ENCODE data around the gene TMEM25.

GRCh38 chr11:118574636-118575035, 43.6 kb downstream of the TMEM25 start:
- no peak for TF ChIP-seq POLR2AphosphoS5 (IDR thresholded peaks at IDR 0.05)
- no peak for TF ChIP-seq CTCF (IDR thresholded peaks at IDR 0.05)
- no peak for TF ChIP-seq POLR2A (IDR thresholded peaks at IDR 0.05)
- TF ChIP-seq EP300 (IDR thresholded peaks at IDR 0.05) = no peak

Measured in suprapubic skin (tissue), 4 donors.